NCI-H187 treated with DMSO at 0.1 percent for 48 hours (cell line): ENCODE results near the gene AOPEP.

ENCODE experiments used
- DNase-seq: peaks from one replicate; lab custom pipeline; 2025; lab: John Stamatoyannopoulos, UW

AOPEP gene

DNA sequence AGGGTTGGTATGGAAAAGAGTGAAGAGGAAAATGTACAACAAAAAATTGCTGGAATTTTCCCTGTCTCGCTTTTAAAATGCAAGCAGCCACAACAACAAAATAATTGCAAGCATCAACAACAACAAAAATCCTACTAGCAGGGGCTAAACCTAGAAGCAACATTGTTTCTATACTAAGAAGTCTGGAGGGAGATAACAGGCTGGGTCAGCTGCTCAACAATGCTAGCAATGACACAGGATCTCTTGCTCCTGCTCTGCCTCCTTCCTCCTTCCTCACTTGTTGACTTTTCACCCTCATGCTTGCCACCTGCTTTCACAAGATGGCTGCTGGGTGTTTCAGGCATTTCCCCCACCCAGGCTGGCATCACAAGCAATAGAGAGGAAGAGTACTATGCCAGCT, 7.6 kb upstream of the AOPEP start:
- DNase-seq: no peak

DNA sequence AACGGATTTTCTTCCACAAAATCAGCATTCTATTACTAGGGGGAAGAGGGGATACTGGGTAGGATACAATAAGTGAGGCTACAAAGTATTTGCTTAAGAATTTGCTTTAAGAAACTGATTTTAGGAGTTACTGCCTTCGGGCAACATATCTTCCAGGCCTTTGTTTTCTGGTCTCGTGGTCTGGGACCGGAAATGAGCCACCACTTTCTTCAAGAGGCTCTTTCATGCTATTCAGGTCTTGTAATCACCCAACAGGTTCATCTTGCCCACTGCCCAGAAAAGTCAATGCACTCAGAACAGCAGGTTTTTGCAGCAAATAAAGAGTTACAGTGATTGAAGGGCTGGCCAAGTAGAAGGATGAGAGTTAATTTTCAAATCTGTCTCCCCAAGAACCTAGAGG, 6.6 kb upstream of the AOPEP start:
- DNase-seq: no peak

DNA sequence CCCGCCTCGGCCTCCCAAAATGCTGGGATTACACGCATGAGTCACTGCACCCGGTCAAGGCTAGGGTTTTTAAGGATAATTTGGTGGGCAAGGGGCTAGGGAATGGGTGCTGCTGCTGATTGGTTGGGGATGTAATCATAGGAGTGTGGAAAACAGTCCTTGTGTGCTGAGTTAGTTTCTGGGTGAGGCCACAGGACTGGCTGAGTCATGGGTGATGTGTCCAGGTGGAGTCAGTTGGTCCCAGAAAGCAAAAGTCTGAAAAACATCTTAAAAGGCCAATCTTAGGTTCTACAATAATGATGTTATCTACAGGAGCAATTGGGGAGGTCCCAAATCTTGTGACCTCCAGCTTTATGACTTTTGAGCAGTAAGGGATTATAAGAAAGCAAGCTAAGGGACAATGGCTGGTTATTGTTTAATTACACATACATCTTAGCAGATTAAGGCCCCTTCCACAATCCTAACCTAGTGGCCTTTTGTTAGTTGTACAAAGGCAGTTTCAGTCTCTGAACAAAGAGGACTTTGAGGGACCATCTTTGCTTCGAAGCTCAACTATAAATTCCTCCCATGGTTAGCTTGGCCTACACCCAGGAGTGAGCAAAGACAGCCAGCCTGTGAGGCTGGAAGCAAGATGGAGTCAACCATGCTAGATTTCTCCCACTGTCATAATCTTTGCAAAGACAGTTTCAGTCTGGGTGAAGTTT, 5.5 kb upstream of the AOPEP start:
- no peak for DNase-seq

DNA sequence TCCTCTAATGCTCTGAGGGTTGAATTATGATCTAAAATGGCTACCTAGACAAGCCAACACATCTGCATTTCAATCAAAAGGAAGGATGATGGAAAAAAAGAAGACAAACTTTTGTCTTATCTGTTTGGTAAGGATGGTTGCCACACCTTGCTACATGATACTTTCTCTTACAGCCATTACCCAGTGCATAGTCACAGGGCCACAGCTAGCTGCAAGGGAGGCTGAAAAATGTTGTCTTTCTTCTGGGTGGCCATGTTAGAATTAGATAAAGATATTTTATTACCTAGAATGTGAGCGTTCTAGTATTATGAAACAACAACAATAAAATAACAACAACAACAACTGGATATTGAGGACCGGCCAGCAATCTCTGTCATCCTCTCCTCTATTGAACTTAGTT, 4.7 kb upstream of the AOPEP start:
- no peak for DNase-seq

DNA sequence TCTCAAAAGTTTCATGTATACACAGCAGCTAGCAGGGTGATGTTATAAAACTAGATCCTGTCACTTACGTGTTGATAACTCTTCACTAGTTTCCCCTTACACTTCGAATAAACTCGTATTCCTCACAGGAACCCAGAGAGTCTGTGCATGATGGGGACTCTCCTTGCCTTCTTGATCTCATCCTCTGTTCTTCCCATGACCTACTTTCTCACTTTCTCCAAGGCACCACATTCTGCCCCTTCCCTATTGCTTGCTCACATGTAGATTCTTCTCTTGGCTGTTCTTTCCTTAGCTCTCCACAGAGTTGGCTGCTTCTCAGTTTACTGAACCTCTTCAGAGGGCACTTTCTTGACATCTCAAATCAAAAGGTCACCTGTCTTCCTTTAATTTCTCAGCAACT, 1.2 kb upstream of the AOPEP start:
- DNase-seq: no peak

DNA sequence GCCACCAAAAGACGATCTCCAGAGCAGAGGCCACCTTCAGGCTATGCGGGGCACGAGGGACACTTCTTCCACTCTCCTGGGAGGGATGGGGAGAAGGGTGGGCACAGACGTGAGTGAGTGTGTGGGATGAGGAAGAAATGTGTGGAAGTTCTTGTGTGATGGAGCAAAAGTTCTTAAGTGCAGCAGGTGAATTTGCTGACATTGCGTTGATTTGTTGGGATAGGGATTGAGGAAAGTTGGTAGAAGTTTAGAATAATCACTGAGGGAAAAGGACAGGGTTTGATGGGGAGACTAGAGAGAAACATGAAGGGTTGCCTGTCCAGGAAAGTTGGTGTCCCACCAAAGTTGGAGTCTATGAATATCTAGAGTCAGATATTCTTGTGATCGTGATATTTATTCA, 2.2 kb downstream of the AOPEP start:
- no peak for DNase-seq

DNA sequence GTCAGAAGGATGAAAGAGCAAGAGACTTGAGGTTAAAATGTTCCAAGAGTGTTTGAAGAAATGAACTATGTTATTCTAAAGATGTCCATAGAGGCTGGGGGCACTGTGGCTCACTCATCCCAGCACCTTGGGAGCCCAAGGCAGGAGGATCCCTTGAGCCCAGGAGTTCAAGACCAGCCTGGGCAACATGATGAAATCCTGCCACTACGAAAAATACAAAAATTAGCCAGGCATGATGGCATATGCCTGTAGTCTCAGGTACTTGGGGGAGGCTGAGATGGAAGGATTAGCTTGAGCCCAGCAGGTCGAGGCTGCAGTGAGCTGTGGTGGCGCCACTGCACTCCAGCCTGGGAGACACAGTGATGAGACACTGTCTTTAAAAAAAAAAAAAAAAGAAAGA, 2.7 kb downstream of the AOPEP start:
- no peak for DNase-seq

DNA sequence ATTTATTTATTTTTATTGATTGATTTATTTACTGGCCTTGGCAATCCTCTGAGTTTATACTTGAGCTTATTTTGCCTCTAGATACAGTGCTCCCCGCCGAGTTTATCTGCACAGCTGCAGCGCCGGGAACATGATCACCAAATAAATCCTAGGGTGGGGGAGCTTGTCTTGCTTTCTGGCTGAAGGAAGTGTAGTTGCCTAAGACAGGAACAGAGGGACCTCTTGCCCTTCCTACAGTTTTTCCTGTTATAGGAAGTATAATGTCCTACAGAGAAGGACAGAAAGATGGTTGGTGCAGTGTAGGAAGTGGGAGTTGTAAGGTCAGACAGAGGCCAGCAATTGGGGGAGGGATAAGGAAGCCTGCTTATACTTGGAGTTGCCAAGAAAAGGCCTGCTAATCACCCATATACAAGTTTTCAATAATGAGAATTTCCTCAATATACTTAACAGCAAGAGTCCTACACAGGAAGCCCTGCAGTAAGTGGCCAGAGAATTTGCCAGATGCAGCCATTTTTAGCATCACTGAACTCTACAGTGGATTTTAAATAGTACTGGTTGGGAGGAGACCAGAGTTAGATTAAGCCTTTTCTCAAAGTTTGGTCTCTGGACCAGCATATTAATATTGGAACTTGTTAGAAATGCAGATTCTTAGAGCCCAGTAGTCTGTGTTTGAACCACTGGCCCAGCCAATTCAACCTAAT, 7.7 kb downstream of the AOPEP start:
- no peak for DNase-seq

DNA sequence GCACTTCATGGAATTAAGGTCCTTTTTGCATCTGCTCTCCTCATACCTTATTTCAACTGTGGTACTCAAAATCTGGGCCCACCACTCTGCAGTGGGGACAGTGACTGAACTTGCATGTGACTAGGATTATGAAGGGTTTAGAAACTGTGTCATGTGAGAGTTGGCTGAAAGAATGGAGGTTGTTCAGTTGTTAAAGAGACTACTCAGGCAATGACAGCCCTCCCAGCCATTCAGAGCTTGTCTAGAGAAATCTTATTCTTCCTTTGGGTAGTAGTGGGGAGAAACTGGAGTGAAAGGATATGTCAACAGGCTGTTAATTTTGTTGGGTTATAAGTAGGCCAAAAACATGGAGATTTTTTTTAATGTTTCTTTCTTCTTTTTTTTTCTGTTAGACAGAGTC, 10.3 kb downstream of the AOPEP start:
- DNase-seq: no peak

DNA sequence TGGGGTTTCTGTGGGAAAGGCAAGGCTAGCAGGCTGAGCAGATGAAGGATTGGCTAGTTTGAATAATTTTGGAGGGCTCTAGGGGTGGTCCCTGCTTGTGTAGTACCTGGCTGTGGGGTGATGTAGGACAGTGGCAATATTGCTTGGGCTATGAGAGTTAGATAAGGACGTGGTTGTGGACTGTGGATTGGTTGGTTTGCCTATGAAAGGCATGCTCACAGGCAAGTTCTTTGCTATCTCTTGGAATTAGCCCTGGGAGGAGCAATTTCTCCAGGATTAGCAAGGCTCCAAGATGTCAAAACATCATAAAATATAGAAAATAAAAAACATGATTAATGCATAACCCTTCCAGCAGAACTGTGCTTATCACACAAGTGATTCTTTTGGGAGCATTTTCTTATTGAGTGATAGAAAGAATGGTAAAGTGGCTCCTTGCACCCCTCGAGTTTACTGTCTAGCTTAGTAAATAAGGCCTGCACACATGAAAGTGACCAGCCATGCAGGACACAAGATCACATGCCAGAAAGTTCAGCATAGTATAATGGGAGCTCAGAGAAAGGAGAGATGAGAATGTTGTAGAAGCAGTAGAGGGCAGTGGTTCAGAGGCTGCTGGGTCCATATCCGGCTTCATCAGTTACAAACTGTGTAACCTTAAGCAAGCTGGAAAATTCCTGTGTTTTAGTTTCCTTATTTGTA, 13.8 kb downstream of the AOPEP start:
- DNase-seq: no peak

DNA sequence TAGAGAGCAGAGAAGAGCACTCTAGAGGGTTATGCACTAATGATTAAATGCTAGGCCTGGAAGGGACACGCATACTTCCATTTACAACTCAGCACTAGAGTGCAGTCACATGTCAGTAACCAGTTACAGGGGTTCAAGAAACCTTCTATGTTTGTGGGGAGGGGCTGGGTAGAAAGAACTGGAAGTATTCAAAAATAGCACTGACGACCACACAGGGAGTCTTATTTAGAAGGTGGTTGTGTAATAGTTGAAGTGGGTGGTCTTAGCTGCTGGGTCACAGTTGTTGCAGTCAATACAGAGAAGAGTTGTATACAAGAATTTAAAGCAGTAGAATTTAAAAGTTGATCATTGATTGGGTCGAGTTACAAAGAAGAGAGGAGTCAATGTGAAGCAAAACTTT, 15.4 kb downstream of the AOPEP start:
- DNase-seq: no peak

DNA sequence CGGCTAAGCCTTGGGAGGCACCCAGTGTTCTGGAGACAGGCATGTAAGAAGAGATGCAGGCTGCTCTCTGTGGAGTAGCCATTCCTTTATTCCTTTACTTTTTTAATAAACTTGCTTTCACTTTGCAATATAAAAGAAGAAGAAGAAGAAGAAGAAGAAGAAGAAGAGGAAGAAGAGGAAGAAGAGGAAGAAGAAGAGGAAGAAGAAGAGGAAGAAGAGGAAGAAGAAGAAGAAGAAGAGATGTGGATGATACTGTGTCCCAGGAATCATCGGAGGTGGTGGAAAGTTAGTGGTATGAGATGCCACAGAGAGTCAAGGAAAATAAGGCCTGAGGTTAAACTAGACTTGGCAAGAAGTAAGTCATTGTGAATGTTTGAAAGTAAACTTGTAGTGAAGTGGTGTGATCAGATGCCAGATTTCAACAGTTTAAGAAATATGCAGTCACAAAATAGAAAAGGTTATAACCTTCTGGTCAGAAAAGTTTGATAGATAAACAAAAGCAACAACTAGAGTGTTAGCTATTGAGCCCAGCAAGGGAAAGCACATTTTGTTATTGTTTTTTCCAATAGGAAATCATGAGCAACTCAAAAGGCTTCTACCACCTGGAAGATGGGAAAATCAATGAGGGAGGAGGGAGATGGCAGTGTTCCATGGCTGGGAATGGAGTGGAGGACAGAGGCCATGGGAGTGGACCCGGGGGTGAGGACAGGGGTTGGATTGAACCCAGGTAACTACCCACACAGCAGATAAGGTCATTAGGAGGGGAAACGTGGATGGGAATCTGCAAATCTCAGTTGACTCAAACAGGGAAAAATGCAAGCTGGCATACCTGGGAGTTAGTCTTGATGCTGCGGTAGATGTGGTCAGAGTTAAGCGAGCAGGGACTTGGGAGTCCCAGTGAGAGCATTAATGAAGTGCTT, 16.8 kb downstream of the AOPEP start:
- no peak for DNase-seq

DNA sequence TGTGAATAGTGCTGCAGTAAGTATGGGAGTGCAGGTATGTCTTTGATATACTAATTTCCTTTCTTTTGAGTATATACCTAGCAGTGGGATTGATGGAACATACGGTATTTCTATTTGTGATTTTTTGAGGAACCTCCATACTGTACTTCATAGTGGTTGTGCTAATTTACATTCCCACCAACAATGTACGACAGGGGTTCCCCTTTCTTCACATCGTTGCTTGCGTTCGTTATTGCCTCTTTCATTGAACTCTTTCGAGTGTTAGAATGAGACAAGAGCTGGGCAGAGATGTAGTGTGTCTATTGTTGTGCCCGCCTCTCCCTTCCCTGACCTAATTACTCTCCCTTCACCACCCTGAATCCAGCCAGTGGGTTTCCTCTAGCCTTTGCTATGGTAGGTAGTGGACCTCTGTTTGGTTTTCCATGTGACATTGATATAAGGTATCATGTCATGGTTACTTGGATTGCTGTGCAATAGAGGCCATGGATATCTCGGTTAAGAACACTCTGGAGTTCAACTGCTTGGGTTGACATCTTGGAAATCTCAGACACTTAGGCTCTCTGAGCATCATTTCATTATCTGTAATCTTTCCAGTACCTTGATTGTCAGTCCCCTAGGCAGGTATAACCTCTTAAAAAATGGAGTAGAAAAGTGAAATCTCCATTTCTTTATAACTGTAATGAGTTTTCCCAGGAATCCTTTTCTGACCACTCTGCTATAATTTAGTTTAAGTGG, 19.5 kb downstream of the AOPEP start:
- no peak for DNase-seq

DNA sequence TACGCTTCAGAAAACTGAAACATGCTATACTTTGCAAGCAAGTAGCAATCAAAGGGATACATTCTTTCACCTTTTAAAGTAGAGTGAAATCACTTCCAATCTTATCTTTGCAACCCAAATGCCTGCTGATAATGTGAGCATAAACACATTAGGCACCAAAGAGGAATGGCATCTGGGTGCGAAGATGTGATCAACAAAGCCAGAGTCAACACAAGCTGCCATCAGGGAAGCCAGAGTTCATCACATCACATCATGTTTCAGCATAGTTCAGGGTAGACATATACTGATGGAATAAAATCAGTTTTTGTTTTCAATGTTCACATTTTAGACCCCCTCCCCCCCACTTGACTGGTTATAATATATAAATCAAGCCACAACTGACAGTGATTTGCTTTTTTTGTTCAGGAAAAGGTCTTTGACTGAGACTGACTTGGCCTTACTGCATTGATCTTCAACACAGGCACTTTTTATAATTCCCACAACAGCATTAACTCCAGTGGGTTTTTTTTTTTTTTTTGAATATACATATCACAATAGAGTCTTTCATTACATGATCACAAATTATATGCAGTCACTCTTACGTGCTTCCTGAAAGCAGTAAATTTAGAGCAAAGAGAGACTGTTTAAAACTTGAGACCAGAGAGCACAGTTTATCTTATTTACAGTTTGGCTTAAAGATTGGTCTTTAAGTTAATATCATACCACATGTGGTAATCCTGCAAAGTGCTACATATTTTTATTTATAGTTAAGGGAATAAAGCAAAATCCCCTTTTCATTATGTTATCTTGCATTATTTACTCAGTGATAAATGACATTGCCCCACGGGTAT, 20.3 kb downstream of the AOPEP start:
- no peak for DNase-seq

DNA sequence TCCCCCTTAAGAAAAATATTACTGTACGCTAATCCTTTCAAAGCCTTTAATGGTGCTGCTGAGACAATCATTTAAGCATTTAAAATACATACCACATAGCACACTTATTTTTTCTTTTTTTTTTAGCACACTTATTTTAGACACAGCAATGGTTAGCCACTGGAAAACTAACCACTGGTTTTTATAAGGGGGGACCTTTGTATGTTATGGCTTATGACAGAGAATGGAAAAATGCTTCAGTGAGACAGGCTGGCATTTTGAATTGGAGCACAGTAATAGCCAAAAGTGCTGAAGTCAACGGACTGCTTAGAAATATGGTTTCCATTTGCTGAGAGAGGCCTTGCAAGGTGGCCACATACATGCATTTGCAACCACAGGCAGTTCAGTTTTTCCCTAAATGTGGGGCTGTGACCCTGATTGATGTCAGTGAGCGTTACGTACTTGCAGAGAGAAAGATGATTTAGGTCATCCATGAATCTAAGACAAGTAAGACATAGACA, 28.5 kb downstream of the AOPEP start:
- no peak for DNase-seq

DNA sequence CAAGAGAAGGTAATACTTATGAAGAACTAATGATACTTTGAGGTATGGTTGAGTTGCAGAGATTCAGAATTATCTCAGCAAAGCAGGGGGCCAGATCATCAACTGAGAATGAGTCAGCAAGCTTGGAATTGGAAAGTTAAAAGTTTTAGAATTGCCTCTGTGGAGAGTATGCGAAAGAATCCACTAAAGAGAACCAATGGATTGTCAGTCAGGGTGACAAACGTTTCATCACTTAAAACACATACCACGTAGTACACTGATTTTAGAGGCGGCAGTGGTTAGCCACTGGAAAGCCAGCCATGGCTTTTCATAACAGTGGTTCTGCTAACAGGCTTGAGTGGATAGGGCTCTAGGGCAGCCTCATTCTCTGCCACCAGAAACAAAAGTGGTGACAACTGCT, 30.7 kb downstream of the AOPEP start:
- no peak for DNase-seq

DNA sequence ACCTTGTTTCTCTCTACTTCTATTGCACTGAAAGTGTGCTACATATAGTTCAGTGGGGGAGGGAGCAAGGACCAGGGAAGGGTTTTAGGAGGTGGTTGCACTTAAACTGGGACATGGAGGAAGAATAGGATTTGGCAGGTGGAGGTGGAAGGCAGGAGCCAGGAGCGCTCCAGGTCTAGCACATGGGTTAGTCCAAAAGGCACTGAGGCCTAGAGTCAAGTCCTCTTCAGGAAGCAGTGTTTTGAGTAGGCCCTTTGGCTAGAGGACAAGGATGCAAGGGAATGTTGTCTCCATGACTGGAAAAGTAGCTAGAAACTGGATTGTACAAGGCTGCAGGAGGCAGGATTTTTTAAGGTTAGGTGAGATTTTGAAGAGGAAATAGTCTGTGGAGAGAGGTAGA, 31.5 kb downstream of the AOPEP start:
- no peak for DNase-seq

DNA sequence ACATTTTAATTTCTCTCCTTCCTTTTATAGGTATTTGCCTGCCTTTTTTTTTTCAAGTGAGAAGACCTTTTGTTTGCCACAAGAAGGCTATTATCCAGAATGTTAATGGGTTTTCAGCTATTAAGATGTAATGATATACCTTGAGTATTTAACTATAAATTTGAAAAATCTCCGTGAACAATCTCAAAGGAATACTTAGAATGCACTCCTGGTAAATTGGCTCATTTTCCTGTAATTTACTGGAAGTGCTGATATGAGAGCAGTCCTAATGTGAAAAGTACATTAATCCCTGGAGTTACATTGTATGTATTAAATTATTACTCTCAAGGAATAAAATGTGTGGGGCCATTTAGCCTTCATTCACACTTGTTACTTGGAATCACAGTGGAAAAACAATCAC, 32.4 kb downstream of the AOPEP start:
- DNase-seq: no peak

DNA sequence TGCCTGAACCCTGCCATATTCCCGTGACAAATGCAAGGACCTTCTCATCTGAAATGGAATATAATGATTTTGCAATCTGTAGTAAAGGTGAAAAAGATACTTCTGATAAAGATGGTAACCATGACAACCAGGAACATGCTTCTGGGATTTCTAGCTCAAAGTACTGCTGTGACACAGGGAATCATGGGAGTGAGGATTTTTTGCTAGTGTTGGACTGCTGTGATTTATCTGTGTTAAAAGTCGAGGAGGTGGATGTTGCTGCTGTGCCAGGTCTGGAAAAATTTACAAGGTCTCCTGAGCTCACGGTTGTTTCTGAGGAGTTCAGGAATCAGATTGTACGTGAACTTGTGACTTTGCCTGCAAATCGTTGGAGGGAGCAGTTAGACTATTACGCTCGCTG, 33.5 kb downstream of the AOPEP start:
- DNase-seq: no peak

DNA sequence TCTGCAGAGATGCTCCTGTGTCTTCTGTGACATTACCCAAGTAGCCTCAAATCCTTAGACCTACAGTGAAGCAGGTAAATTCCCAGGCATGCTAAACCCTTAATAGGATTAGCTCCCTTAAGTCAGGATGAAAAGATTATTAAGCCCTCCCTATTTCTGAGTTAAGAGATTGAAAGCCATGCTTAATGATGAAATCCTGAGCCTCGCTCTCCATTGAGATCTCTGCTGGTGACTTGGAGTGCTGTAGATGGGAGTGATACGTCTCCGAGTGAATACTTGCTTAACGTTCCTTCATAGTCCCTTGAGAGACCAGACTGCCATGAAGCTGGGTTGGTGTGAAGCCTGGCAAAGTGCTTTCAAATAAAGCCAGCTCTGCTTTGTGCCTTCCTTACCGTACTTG, 34.2 kb downstream of the AOPEP start:
- no peak for DNase-seq

DNA sequence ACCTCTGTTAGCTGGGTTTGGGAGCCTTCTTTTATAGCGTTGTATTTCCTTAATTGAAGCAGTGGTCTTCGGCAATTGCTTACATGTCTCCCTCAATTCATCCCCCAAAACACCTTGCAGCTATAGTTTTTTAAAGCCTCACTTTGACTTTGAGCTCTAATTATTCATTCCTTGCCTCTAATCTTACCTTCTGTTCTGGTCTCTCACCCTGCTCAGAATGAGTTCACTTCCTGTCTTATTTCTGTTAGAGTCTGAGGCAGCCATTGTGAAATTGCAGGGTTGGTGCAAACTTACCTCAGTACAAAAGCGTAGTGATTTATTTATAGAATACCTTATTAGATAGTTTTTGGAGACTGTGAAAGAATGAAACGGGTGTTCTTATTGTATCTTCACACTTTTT, 35.0 kb downstream of the AOPEP start:
- no peak for DNase-seq
